HG03457 (cell line): ENCODE data around the gene USP46.

ENCODE experiments used
- ATAC-seq: cut with Tn5 transposase; IDR thresholded peaks from one replicate; pipeline ENCODE4 v1.9.1; 2021; ENCODE audit warnings: moderate number of reproducible peaks; ENCODE audit not compliant: unreplicated experiment

Gene USP46

DNA sequence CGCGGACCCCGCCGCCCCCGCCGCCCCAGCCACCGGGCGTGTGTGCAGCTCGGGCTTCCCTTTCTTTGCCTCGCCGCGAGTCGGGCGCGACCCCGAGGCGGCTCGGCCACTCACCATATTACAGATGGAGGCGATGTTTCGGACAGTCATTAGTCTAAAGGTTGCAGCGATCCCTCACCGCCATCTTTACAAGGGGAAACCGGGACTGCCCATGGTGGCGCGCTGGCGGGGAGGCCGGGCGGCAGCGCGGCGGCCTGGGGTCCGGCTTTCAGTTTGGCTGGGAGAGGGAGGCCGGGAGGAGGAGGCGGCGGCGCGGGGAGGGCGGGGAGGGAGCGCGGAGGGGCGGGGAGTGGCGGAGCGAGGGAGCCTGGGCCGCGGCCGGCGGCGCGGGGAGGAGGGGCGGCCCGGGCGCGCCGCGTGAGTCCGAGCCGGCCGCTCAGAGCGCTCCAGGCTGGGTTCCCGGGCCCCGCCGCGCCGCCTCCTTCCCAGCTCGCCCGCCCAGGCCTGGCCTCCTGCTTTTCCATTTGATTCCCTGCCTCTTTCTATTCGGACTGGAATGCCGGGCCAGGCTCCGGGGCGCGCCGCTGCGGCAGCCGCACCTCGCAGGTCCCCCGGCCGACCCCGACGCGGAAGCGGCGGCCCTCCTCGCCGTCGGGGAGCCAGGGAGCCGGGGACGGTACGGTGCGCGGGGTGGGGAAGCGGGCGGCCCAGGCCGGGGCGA lies at the start of gene USP46:
Gene USP46, minus strand, starts transcription at position 301 of the 721 bp plus-strand sequence. Its CDS starts 151 bp downstream, at position 150.
- ATAC-seq = peak; percentile 73

GRCh38 chr4:52704661-52705060 lies 45.6 kb upstream of the USP46 start:
- ATAC-seq = no peak

DNA sequence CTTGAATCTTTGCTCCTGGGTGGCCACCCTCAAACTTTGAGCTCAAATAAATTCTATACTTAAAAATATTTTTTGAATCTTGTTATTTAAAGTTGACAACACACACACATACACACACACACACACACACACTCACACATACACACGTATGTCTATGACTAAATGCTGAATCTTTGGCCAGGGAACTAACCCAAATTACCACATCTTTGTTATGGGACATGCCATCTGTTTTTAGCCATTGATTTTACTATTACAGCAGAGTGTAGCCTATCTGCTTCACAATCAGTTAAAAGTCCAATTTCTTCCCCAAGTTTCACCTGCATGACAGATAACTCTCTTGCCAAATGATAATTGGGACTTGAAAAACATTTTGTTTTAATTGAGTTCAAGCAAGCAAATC lies 45.0 kb upstream of the USP46 start:
- ATAC-seq = no peak

GRCh38 chr4:52701207-52701606 lies 42.1 kb upstream of the USP46 start:
- ATAC-seq = peak; percentile 93

- ATAC-seq = no peak
Measured at GRCh38 chr4:52694936-52695335, 35.8 kb upstream of the USP46 start.

GRCh38 chr4:52693492-52693891 lies 34.4 kb upstream of the USP46 start:
- no peak for ATAC-seq

DNA sequence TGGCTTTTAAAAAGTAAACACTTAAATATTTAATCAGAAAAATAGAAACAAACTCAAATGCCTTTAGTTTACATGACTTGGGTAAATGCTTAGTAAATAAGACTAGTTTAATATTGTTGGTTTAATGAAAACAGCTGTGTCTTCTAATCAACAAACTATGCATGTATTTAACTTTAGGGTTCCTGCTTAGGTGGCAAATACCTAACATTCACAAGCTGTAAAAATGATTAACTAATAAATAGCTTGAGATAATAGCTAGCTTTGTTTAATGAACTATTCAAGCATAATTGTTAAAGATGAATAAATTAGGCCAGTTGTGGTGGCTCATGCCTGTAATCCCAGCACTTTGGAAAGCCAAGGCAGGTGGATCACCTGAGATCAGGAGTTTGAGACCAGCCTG lies 30.0 kb upstream of the USP46 start:
- no peak for ATAC-seq

DNA sequence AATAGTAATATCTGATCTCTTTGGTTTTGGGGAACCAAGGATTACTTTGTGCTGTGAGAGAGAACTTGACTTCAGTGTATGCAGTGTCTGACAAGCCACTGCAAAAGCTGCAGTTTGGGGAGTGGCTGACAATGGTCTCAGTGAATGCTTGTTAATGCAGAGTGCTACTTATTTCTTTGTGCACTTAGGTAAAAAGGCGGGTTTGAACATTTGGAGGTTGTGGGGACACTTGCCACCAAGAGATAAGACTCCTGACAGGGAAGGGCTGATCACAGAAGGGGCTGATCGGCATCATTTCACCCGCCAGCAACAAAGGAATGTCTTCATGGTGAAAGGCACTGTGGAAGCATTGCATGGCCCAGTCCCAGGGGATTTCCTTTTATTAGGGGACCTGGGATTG lies 28.6 kb upstream of the USP46 start:
- no peak for ATAC-seq

- no peak for ATAC-seq
Measured at GRCh38 chr4:52685316-52685715, 26.2 kb upstream of the USP46 start.

DNA sequence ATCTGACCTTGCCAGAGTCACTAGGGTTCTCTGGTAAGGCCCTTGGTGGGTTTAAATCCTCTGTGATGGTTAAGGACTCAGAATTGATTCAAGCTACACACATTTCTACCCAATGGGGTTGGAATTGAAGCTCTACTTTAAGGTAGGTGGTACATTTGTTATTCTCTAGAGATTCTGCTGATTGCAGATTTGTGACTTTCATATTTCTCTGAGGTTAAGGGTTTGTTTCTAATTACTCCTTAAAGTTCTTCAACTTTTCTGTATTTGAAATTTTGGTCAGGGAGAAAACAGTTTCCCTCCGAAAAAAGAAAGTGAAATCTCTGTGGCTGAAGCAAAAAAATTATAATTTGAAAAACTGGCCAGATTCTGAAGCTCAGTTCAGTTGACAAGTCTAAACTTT lies 25.8 kb upstream of the USP46 start:
- no peak for ATAC-seq

GRCh38 chr4:52680381-52680780 lies 21.3 kb upstream of the USP46 start:
- ATAC-seq = no peak

GRCh38 chr4:52676536-52676935 lies 17.4 kb upstream of the USP46 start:
- ATAC-seq = no peak

DNA sequence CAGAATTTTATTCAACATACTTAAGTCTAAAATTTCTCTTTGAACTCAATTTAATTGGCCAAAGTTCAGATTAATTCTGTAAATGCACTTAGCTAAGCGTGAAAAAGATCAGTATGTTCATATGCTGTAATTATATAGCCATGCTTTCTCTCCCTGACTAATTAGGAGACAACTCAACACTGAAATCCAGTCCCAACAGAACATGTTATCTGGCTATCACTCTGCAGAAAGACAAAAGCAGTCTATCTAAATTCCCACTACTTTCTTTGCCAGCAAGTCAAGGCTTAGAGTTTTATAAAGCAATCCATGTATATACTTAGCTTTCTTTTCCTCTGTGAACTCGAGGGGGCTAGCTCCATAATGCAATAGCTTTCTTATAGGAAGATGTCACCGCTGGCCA lies 16.0 kb upstream of the USP46 start:
- no peak for ATAC-seq

GRCh38 chr4:52670739-52671138 lies 11.6 kb upstream of the USP46 start:
- ATAC-seq = no peak

DNA sequence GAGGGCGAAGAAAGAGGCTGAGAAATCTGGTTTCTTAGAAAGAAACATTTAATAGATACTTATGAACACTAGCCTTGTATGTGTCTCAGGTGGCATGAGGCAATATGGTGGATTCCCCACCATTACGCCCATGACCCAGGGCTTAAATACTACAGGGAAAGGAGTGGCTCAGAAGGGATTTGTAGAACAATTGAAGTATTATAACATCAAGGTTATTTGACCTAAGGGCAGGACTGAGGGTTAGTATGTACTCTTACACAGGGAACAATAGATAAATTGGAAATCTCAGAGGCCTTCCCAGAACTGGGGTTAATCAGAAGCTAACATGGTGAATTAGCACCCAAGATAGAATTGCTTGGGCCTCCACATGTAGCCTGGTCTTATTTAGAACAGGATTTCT lies 11.0 kb upstream of the USP46 start:
- ATAC-seq = no peak

- ATAC-seq = peak; percentile 58
Measured at GRCh38 chr4:52665592-52665991, 6.5 kb upstream of the USP46 start.

DNA sequence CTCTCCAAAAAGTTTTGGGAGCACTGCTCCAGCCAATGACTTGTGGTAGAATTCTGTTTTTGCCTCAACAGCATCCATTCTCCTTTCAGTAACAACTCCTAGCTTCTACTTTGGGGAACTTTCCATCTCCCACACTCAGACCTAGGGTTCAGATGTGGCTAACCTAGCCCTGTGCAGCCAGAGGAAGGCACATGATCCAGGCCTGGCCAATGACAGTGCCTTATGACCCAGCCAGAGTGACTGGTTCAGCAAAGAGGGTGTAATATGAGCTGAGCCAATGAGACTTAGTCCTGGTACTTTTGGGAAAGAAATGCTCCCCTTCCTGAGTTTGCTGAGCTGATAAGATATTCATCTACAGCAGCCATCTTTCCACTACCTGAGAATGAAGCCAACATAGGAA lies 5.4 kb upstream of the USP46 start:
- no peak for ATAC-seq

GRCh38 chr4:52661966-52662690 lies 3.0 kb upstream of the USP46 start:
- no peak for ATAC-seq

GRCh38 chr4:52660643-52661042 lies 1.5 kb upstream of the USP46 start:
- ATAC-seq = no peak

GRCh38 chr4:52659722-52660261 lies 691 bp upstream of the USP46 start:
- ATAC-seq = peak; percentile 3

GRCh38 chr4:52658641-52659000 lies 480 bp downstream of the USP46 start:
- ATAC-seq = no peak
